Activated CD4-positive, alpha-beta memory T cell treated with anti-CD3 and anti-CD28 coated beads for 36 hours (primary cell): ENCODE results near the gene MYO1C. TPM values are rescaled to one million over a fixed set of nuclear protein-coding genes. Genes with fewer than 3 reads are reported as not detected.
"Not testable (repeated sequence)": the region's sequence is repeated elsewhere in the genome, so short reads cannot be mapped to it uniquely, and the experiment has no call there.

Experiments used
- CTCF ChIA-PET: fragments of 350-600 bp; sonication (Branson Sonifier 250); formaldehyde crosslinking; loops from one replicate; lab custom pipeline; 2021; ENCODE audit warnings: antibody characterized with exemption, inconsistent platforms; lab: Charles Lee
- POLR2A ChIA-PET: fragments of 350-600 bp; sonication (Branson Sonifier 250); formaldehyde crosslinking; loops from one replicate; lab custom pipeline; 2021; ENCODE audit warnings: antibody characterized with exemption; lab: Charles Lee
- DNase-seq: peaks from one replicate; pipeline ENCODE4 v3.0.0-alpha.2; 2020
- H3K27ac Mint-ChIP-seq: one replicate; pipeline ENCODE4 v1.8.0; 2021; ENCODE audit warnings: mixed read lengths
- H3K27me3 Mint-ChIP-seq: one replicate; pipeline ENCODE4 v1.8.0; 2021; ENCODE audit warnings: mixed read lengths
- H3K36me3 Mint-ChIP-seq: one replicate; pipeline ENCODE4 v1.8.0; 2021; ENCODE audit warnings: mixed read lengths
- H3K4me1 Mint-ChIP-seq: one replicate; pipeline ENCODE4 v1.8.0; 2021; ENCODE audit warnings: low read depth, mixed read lengths
- H3K4me3 Mint-ChIP-seq: one replicate; pipeline ENCODE4 v1.8.0; 2021; ENCODE audit warnings: mild to moderate bottlenecking, mixed read lengths
- H3K9me3 Mint-ChIP-seq: one replicate; pipeline ENCODE4 v1.8.0; 2021; ENCODE audit warnings: mixed read lengths
- intact Hi-C: fragments of 100-400 bp; cut with micrococcal nuclease; formaldehyde crosslinking; loops from one replicate; pipeline ENCODE4 v1.15.1; 2023
- total RNA-seq, 2 experiments: library from RNA; stranded (reverse); gene quantifications; one replicate each; pipeline ENCODE4 v1.2.3, GENCODE V29; 2021

Gene MYO1C
- total RNA-seq, 2 experiments from 2014 or later: 42.8 to 46.7 TPM

GRCh38 chr17:1519678-1520077 lies 27.2 kb upstream of the MYO1C start:
- Mint-ChIP-seq H3K4me3 (no peak overlapping the region), H3K36me3 (peaks cover 2% of the 10 kb centered on the region), H3K27ac (no peak overlapping the region), H3K9me3 (no peaks in the 10 kb centered on the region), H3K4me1 (peaks cover 17% of the 10 kb centered on the region), H3K27me3 (no peaks in the 10 kb centered on the region)
- ChIA-PET POLR2A (no interaction called here), CTCF (interaction anchor here (1.1 to 1.2 kb wide), 2 partner anchors 13 to 154 kb away, joined by 3 read pairs; no protein-coding TSS in a partner anchor)
- intact Hi-C loops: loop anchor here (5.0 kb wide), 1 partner anchor 172 kb away; no protein-coding TSS in a partner anchor
- no peak for DNase-seq

DNA sequence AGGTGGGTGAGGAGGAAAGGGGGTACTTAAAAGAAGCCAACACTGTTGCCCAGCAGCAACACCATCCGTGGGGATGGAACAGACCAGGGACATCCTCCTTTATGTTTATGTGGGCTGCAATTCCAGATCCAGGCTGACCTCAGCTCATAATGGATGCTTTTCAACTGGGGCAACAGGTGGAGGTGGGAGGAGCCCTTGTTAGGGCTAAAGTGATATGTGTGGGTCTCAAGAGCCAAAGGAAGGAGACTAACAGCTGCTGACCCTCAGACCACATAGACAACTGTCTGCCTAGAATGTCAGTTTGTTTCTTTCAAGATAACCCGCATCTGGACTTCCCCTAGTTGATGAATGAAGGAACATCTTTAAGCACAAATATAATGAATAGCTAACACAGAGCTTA lies 25.9 kb upstream of the MYO1C start:
- POLR2A ChIA-PET: no interaction called here
- no peak for DNase-seq
- Mint-ChIP-seq H3K27me3 (no peaks in the 10 kb centered on the region), H3K36me3 (peaks cover 2% of the 10 kb centered on the region), H3K9me3 (no peaks in the 10 kb centered on the region), H3K4me3 (peak overlapping the region; percentile 46), H3K27ac (no peak overlapping the region), H3K4me1 (peaks cover 24% of the 10 kb centered on the region)
- CTCF ChIA-PET: interaction anchor here (1.2 kb wide), 1 partner anchor 15 kb away, joined by 3 read pairs; no protein-coding TSS in a partner anchor
- intact Hi-C loops: loop anchor here (5.0 kb wide), 1 partner anchor 171 kb away; no protein-coding TSS in a partner anchor

- Mint-ChIP-seq H3K4me3 (peak within 1 kb of the TSS; percentile 86), H3K36me3 (no peaks in the 10 kb centered on the region), H3K4me1 (peaks cover 24% of the 10 kb centered on the region), H3K27me3 (no peaks in the 10 kb centered on the region), H3K9me3 (no peaks in the 10 kb centered on the region), H3K27ac (peak within 1 kb of the TSS; percentile 66)
- ChIA-PET CTCF (interaction anchor here (0.7 to 3.2 kb wide), 14 partner anchors 16 to 258 kb away, joined by 3 to 60 read pairs (median 6); partner anchors contain the start of genes CRK, RILP and SLC43A2), POLR2A (interaction anchor here (0.6 to 1.9 kb wide), 11 partner anchors 9 to 176 kb away, joined by 3 to 6 read pairs (median 3); partner anchors contain the start of genes CRK, MYO1C, RILP and YWHAE)
- intact Hi-C loops: loop anchor here (1.0 to 5.0 kb wide), 5 partner anchors 26 to 169 kb away; partner anchors contain the start of genes CRK and PITPNA
- peak; percentile 99 for DNase-seq
These were observed 24.1 kb upstream of the MYO1C start, which contains the start of gene INPP5K for GRCh38 chr17:1516388-1517161. Gene INPP5K, minus strand, starts transcription at chr17:1516612. Its CDS starts 113 bp downstream, at chr17:1516499.

- POLR2A ChIA-PET: interaction anchor here (0.6 to 1.9 kb wide), 10 partner anchors 10 to 175 kb away, joined by 3 to 6 read pairs (median 4); partner anchors contain the start of genes MYO1C, RILP and YWHAE
- Mint-ChIP-seq H3K4me1 (peaks cover 24% of the 10 kb centered on the region), H3K4me3 (peak overlapping the region; percentile 86), H3K27ac (peak overlapping the region; percentile 66), H3K27me3 (no peaks in the 10 kb centered on the region), H3K9me3 (no peaks in the 10 kb centered on the region), H3K36me3 (no peaks in the 10 kb centered on the region)
- CTCF ChIA-PET: interaction anchor here (0.6 to 3.2 kb wide), 26 partner anchors 9 to 258 kb away, joined by 3 to 60 read pairs (median 4); partner anchors contain the start of genes CRK, MYO1C, RILP and SLC43A2
- DNase-seq: peak; percentile 68
- intact Hi-C loops: loop anchor here (1.0 to 5.0 kb wide), 7 partner anchors 25 to 240 kb away; partner anchors contain the start of genes CRK and PITPNA
These were observed 23.3 kb upstream of the MYO1C start for GRCh38 chr17:1515640-1516387.

- intact Hi-C loops: no loop called here
- Mint-ChIP-seq H3K4me3 (no peak overlapping the region), H3K36me3 (peaks cover 17% of the 10 kb centered on the region), H3K27me3 (no peaks in the 10 kb centered on the region), H3K9me3 (no peaks in the 10 kb centered on the region), H3K27ac (no peak overlapping the region), H3K4me1 (peaks cover 17% of the 10 kb centered on the region)
- DNase-seq: no peak
- POLR2A ChIA-PET: no interaction called here
- CTCF ChIA-PET: interaction anchor here (1.2 to 2.6 kb wide), 3 partner anchors 147 to 180 kb away, joined by 3 to 12 read pairs (median 4); no protein-coding TSS in a partner anchor
These were observed 19.9 kb upstream of the MYO1C start for GRCh38 chr17:1512351-1512750.

- DNase-seq: no peak
- Mint-ChIP-seq H3K9me3 (no peaks in the 10 kb centered on the region), H3K4me1 (peaks cover 17% of the 10 kb centered on the region), H3K4me3 (no peak overlapping the region), H3K27me3 (no peaks in the 10 kb centered on the region), H3K27ac (no peak overlapping the region), H3K36me3 (peaks cover 17% of the 10 kb centered on the region)
- ChIA-PET POLR2A (no interaction called here), CTCF (interaction anchor here (1.2 to 2.6 kb wide), 3 partner anchors 146 to 179 kb away, joined by 3 to 12 read pairs (median 4); no protein-coding TSS in a partner anchor)
- intact Hi-C loops: no loop called here
These were observed 19.4 kb upstream of the MYO1C start for GRCh38 chr17:1511756-1512321.

DNA sequence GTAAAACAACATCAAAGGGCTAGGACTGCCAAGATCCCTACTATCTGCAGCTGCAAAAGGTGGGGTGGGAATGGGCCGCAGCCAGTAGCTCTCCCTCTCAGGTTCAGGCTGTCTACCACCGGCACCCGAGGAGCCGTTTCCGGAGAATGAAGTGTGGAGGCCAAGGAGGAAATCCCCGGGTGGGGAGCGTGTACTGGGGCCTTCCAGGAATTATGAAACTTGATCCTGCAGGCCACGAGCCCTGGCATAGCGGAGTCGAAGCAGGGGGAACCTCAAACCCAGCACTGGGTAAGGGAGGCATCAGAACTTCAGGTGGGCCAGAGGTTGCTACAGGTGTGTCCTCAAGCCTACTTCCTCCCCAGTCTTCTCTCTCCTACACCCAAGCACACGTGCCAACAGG lies 18.8 kb upstream of the MYO1C start:
- intact Hi-C loops: no loop called here
- ChIA-PET CTCF (no interaction called here), POLR2A (no interaction called here)

DNA sequence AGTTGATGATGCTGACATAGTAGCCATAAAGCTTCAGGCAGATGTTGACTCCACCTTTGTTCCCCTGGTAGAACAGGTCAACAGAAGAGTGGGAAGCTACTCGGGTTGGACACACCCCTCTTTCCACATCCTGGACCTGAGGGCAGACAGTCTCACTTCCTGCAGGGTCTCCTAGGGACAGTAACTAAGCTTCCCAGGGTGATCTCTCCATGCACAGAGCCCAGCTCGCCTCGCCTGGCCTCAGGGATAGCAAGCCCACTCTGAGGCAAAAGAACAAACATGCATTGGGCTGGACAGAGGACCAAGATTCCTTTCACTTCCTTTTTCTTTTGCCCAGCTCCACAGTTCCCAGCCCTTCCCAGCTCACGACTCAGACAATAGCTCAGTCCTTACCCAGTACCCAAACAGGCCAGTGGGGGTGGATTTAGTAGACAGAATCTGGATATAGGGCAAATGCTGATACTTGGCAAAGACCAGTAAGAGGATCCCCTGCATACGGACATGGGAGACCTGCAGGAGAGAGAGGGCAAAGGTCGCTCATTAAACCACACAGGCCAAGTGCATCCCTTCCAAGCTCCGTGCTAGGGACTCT lies 16.9 kb upstream of the MYO1C start:
- peaks cover 7% of the 10 kb centered on the region for H3K4me1 Mint-ChIP-seq
- no peak for DNase-seq
- intact Hi-C loops: no loop called here
- no peak overlapping the region for H3K4me3 Mint-ChIP-seq
- CTCF ChIA-PET: interaction anchor here (0.7 to 1.1 kb wide), 3 partner anchors 49 to 140 kb away, joined by 3 to 6 read pairs (median 4); partner anchors contain the start of gene RILP
- peaks cover 17% of the 10 kb centered on the region for H3K36me3 Mint-ChIP-seq
- POLR2A ChIA-PET: interaction anchor here (0.6 kb wide), 2 partner anchors 8 to 47 kb away, joined by 3 read pairs; no protein-coding TSS in a partner anchor
- H3K27me3 Mint-ChIP-seq: no peaks in the 10 kb centered on the region
- H3K27ac Mint-ChIP-seq: no peak overlapping the region
- H3K9me3 Mint-ChIP-seq: no peaks in the 10 kb centered on the region

More for the DNA sequence above, 18.8 kb upstream of the MYO1C start:
- Mint-ChIP-seq H3K9me3 (no peaks in the 10 kb centered on the region), H3K27me3 (no peaks in the 10 kb centered on the region), H3K4me1 (peaks cover 17% of the 10 kb centered on the region), H3K4me3 (no peak overlapping the region), H3K27ac (no peak overlapping the region), H3K36me3 (peaks cover 17% of the 10 kb centered on the region)
- no peak for DNase-seq

DNA sequence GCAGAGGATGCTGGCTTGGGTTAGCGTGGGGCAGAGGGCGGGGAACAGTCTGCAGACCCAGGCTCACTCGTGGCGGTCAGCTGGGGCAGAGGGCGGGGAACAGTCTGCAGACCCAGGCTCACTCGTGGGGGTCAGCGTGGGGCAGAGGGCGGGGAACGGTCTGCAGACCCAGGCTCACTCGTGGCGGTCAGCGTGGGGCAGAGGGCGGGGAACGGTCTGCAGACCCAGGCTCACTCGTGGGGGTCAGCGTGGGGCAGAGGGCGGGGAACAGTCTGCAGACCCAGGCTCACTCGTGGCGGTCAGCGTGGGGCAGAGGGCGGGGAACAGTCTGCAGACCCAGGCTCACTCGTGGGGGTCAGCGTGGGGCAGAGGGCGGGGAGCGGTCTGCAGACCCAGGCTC lies 16.2 kb upstream of the MYO1C start:
- H3K27ac Mint-ChIP-seq, POLR2A ChIA-PET, H3K4me1 Mint-ChIP-seq, H3K27me3 Mint-ChIP-seq, DNase-seq, intact Hi-C loops, H3K9me3 Mint-ChIP-seq, H3K4me3 Mint-ChIP-seq: not testable (repeated sequence)
- CTCF ChIA-PET: interaction anchor here (1.1 kb wide), 1 partner anchor 140 kb away, joined by 4 read pairs; the partner anchor contains the start of gene RILP
- H3K36me3 Mint-ChIP-seq: peaks cover 17% of the 10 kb centered on the region

DNA sequence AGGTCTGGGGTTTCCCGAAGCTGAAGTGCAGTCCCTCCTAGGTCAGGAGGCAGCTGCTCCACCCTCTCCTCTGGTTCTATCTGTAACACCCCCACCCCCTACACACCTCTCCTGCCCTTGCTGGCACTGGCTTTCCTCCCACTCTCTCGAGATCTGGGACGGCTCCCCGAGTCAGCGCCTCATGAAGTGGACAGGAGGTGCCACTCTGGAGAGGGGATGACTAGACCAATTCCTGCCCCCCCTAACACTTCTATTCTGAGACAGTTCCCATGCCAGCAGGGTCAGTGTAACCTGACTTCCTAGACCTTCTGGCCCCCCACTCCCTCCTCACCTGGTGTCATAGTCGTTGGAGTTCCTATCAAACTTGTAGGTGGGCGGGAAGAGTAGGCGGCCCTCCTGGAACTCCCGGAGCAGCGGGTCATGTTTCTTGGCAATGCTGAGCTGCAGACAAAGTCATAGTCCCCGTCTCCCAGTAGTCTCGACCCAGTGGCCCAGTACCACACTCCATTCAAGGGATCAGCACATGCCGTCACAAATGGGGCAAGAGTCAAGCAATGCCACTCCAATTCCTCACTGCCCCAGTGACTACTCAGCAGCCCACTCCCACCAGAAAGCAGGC lies 14.3 kb upstream of the MYO1C start:
- Mint-ChIP-seq H3K4me1 (peaks cover 3% of the 10 kb centered on the region), H3K27me3 (no peaks in the 10 kb centered on the region), H3K9me3 (no peaks in the 10 kb centered on the region), H3K4me3 (no peak overlapping the region), H3K27ac (no peak overlapping the region), H3K36me3 (peaks cover 17% of the 10 kb centered on the region)
- ChIA-PET CTCF (interaction anchor here (1.0 kb wide), 1 partner anchor 9 kb away, joined by 3 read pairs; no protein-coding TSS in a partner anchor), POLR2A (no interaction called here)
- no peak for DNase-seq
- intact Hi-C loops: no loop called here
